Endothelial cell of umbilical vein (primary cell): ENCODE results near the gene PER1.
A peak's percentile ranks its signal among the peaks of the same experiment; 100 is the strongest.

Experiments
- CTCF ChIP-seq, 2 donors: IDR thresholded peaks; 1 replicate in 1 of 2; 2 replicates in 1 of 2; pipeline ENCODE4 v1.5.1; 2011; ENCODE audit warnings: low read length in 2 of 2, mild to moderate bottlenecking in 2 of 2, moderate library complexity in 2 of 2, control low read depth in 1 of 2, inconsistent platforms in 1 of 2, low read depth in 1 of 2; ENCODE audit not compliant: insufficient read depth in 1 of 2; ENCODE audit errors: extremely low read depth in 1 of 2
- EZH2 ChIP-seq: IDR thresholded peaks from 2 replicates; pipeline ENCODE4 v1.6.1; 2012; ENCODE audit warnings: borderline replicate concordance, low read depth, mild to moderate bottlenecking, moderate library complexity, low read length, inconsistent platforms; ENCODE audit not compliant: severe bottlenecking
- FOS ChIP-seq: IDR thresholded peaks from 2 replicates; pipeline ENCODE4 v1.6.1; 2011; ENCODE audit warnings: mild to moderate bottlenecking, low read length, moderate library complexity, borderline replicate concordance; ENCODE audit not compliant: insufficient read depth
- GATA2 ChIP-seq: IDR thresholded peaks from 2 replicates; pipeline ENCODE4 v1.7.0; 2011; ENCODE audit warnings: low read depth, mild to moderate bottlenecking, moderate library complexity, mixed read lengths, low read length; ENCODE audit not compliant: insufficient read length, insufficient read depth
- JUN ChIP-seq: IDR thresholded peaks from 2 replicates; pipeline ENCODE4 v1.6.1; 2011; ENCODE audit warnings: borderline replicate concordance, low read depth; ENCODE audit not compliant: insufficient read length, insufficient read depth
- MAX ChIP-seq: IDR thresholded peaks from 2 replicates; pipeline ENCODE4 v1.6.1; 2011; ENCODE audit not compliant: insufficient read depth, insufficient read length
- MYC ChIP-seq: IDR thresholded peaks from one replicate; pipeline ENCODE4 v1.6.1; 2011; ENCODE audit warnings: mild to moderate bottlenecking, low read depth, low read length
- POLR2A ChIP-seq: IDR thresholded peaks from 2 replicates; pipeline ENCODE4 v1.6.1; 2012; ENCODE audit warnings: low read depth, mild to moderate bottlenecking, control low read depth, low read length
- POLR2AphosphoS5 ChIP-seq: IDR thresholded peaks from 2 replicates; pipeline ENCODE4 v1.6.1; 2012; ENCODE audit warnings: low read depth, mild to moderate bottlenecking, control low read depth, low read length, moderate library complexity; ENCODE audit not compliant: insufficient read depth

- TF ChIP-seq POLR2A: no peak
- peak; percentile 79 for TF ChIP-seq POLR2AphosphoS5
- TF ChIP-seq MYC: no peak
- TF ChIP-seq EZH2: no peak
- peak; percentile 83 to 91 for TF ChIP-seq CTCF (IDR thresholded peaks at IDR 0.05; ENCODE audit: extremely low read depth in 1 of 2, insufficient read depth in 1 of 2, low read depth in 1 of 2, low read length in 2 of 2)
- TF ChIP-seq GATA2: peak; percentile 29
- TF ChIP-seq MAX: peak; percentile 61
- no peak for TF ChIP-seq JUN
- TF ChIP-seq FOS: no peak
Measured at GRCh38 chr17:8138672-8139371, 13.4 kb downstream of the PER1 start.
